Measurements from ENCODE around the gene KRTAP12-2. TPM values are rescaled to one million over a fixed set of nuclear protein-coding genes. Genes with fewer than 3 reads are reported as not detected.
"Not testable (repeated sequence)": the region's sequence is repeated elsewhere in the genome, so short reads cannot be mapped to it uniquely, and the experiment has no call there.

The KRTAP12-2 gene
- total RNA-seq, 1 experiment from 2014 or later, result not detected

GRCh38 chr21:44686000-44686781 is 19.5 kb upstream of the KRTAP12-2 start:
- H3K27me3 Mint-ChIP-seq (ENCODE audit: unreplicated experiment), result peaks cover 97% of the 10 kb centered on the region
- H3K27ac Mint-ChIP-seq (ENCODE audit: unreplicated experiment), result no peak overlapping the region
- no peaks in the 10 kb centered on the region for H3K4me1 Mint-ChIP-seq (ENCODE audit: low read depth, unreplicated experiment)
- no peak overlapping the region for H3K4me3 Mint-ChIP-seq (ENCODE audit: low read depth, unreplicated experiment)
- no peak for TF ChIP-seq CTCF (IDR thresholded peaks at IDR 0.05; ENCODE audit: unreplicated experiment)
- no peaks in the 10 kb centered on the region for H3K36me3 Mint-ChIP-seq (ENCODE audit: insufficient read depth, unreplicated experiment)
- DNase-seq, result no peak
- CTCF ChIA-PET, result no interaction called here
- intact Hi-C loops (cut with micrococcal nuclease; ENCODE audit: unreplicated experiment), result no loop called here
- BruUV-seq (replicated peaks), result no TSS peak
- no peaks in the 10 kb centered on the region for H3K9me3 Mint-ChIP-seq (ENCODE audit: low read depth, unreplicated experiment)

DNA sequence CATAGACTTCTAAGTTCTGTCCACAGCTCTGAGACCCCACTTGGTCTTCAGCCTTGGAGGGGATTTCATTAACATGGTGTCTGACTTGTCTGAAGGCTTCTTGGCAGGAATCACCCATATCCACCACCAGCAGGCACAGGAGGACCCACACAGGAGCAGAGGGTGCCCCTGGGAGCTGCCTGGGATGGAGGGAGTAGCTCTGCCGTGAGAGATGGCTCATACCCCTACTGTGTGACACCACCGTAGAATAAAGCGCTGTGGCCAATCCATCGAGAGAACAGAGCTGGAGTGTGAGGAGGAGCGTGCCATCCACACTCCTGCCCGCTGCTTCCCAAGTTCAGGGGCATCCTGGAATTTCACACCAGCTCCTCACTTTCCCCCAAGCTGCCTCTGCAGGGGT is 18.3 kb upstream of the KRTAP12-2 start:
- H3K36me3 Mint-ChIP-seq (ENCODE audit: insufficient read depth, unreplicated experiment); H3K4me1 Mint-ChIP-seq (ENCODE audit: low read depth, unreplicated experiment); H3K27ac Mint-ChIP-seq (ENCODE audit: unreplicated experiment); intact Hi-C loops (cut with micrococcal nuclease; ENCODE audit: unreplicated experiment); H3K9me3 Mint-ChIP-seq (ENCODE audit: low read depth, unreplicated experiment); DNase-seq; BruUV-seq (replicated peaks); CTCF ChIA-PET; H3K4me3 Mint-ChIP-seq (ENCODE audit: low read depth, unreplicated experiment): not testable (repeated sequence)
- H3K27me3 Mint-ChIP-seq (ENCODE audit: unreplicated experiment), result peaks cover 97% of the 10 kb centered on the region

DNA sequence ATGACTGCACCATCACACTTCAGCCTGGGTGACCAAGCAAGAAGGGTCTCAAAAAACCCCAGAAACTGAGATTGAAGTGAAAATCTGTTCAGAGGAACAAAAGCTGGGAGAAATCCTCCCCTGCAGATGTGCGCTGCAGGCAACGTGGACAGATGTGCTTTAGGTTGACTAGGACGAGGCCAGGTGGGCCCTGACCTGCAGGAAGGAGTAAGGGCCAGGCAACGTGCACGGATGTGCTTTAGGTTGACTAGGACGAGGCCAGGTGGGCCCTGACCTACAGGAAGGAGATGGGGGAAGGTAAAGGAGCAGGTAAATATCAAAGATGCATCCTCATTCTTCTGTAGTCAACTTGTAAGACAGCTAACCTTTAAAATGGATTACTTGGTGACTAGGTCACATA is 17.8 kb upstream of the KRTAP12-2 start:
- CTCF ChIA-PET, result no interaction called here
- no peaks in the 10 kb centered on the region for H3K4me1 Mint-ChIP-seq (ENCODE audit: low read depth, unreplicated experiment)
- H3K27ac Mint-ChIP-seq (ENCODE audit: unreplicated experiment), result no peak overlapping the region
- no peak for DNase-seq
- peaks cover 97% of the 10 kb centered on the region for H3K27me3 Mint-ChIP-seq (ENCODE audit: unreplicated experiment)
- intact Hi-C loops (cut with micrococcal nuclease; ENCODE audit: unreplicated experiment), result no loop called here
- TF ChIP-seq CTCF (IDR thresholded peaks at IDR 0.05; ENCODE audit: unreplicated experiment), result no peak
- H3K4me3 Mint-ChIP-seq (ENCODE audit: low read depth, unreplicated experiment), result no peak overlapping the region
- no peaks in the 10 kb centered on the region for H3K36me3 Mint-ChIP-seq (ENCODE audit: insufficient read depth, unreplicated experiment)
- H3K9me3 Mint-ChIP-seq (ENCODE audit: low read depth, unreplicated experiment), result no peaks in the 10 kb centered on the region
- no TSS peak for BruUV-seq (replicated peaks)

GRCh38 chr21:44684077-44684476 is 17.4 kb upstream of the KRTAP12-2 start:
- peaks cover 99% of the 10 kb centered on the region for H3K27me3 Mint-ChIP-seq (ENCODE audit: unreplicated experiment)
- intact Hi-C loops (cut with micrococcal nuclease; ENCODE audit: unreplicated experiment), result no loop called here
- H3K4me1 Mint-ChIP-seq (ENCODE audit: low read depth, unreplicated experiment), result no peaks in the 10 kb centered on the region
- no peak overlapping the region for H3K27ac Mint-ChIP-seq (ENCODE audit: unreplicated experiment)
- CTCF ChIA-PET, result no interaction called here
- BruUV-seq (replicated peaks), result no TSS peak
- no peaks in the 10 kb centered on the region for H3K36me3 Mint-ChIP-seq (ENCODE audit: insufficient read depth, unreplicated experiment)
- DNase-seq, result no peak
- no peak for TF ChIP-seq CTCF (IDR thresholded peaks at IDR 0.05; ENCODE audit: unreplicated experiment)
- no peaks in the 10 kb centered on the region for H3K9me3 Mint-ChIP-seq (ENCODE audit: low read depth, unreplicated experiment)
- H3K4me3 Mint-ChIP-seq (ENCODE audit: low read depth, unreplicated experiment), result no peak overlapping the region

- Mint-ChIP-seq H3K27me3 (ENCODE audit: unreplicated experiment) (peaks cover 92% of the 10 kb centered on the region), H3K4me3 (ENCODE audit: low read depth, unreplicated experiment) (no peak overlapping the region), H3K4me1 (ENCODE audit: low read depth, unreplicated experiment) (no peaks in the 10 kb centered on the region), H3K9me3 (ENCODE audit: low read depth, unreplicated experiment) (no peaks in the 10 kb centered on the region), H3K36me3 (ENCODE audit: insufficient read depth, unreplicated experiment) (no peaks in the 10 kb centered on the region), H3K27ac (ENCODE audit: unreplicated experiment) (no peak overlapping the region)
- CTCF ChIA-PET, result no interaction called here
- no TSS peak for BruUV-seq (replicated peaks)
- no peak for DNase-seq
- intact Hi-C loops (cut with micrococcal nuclease; ENCODE audit: unreplicated experiment), result no loop called here
- no peak for TF ChIP-seq CTCF (IDR thresholded peaks at IDR 0.05; ENCODE audit: unreplicated experiment)
Measured at GRCh38 chr21:44682580-44683151, 15.9 kb upstream of the KRTAP12-2 start.
